GM12873 (cell line): ENCODE measurements around the gene TTC24.

Experiments
- CTCF ChIP-seq: IDR thresholded peaks from 2 replicates; pipeline ENCODE4 v1.5.1; 2012; ENCODE audit warnings: low read depth, mild to moderate bottlenecking, moderate library complexity, low read length, control low read depth; ENCODE audit not compliant: insufficient read depth; ENCODE audit errors: missing control alignments

Gene TTC24

DNA sequence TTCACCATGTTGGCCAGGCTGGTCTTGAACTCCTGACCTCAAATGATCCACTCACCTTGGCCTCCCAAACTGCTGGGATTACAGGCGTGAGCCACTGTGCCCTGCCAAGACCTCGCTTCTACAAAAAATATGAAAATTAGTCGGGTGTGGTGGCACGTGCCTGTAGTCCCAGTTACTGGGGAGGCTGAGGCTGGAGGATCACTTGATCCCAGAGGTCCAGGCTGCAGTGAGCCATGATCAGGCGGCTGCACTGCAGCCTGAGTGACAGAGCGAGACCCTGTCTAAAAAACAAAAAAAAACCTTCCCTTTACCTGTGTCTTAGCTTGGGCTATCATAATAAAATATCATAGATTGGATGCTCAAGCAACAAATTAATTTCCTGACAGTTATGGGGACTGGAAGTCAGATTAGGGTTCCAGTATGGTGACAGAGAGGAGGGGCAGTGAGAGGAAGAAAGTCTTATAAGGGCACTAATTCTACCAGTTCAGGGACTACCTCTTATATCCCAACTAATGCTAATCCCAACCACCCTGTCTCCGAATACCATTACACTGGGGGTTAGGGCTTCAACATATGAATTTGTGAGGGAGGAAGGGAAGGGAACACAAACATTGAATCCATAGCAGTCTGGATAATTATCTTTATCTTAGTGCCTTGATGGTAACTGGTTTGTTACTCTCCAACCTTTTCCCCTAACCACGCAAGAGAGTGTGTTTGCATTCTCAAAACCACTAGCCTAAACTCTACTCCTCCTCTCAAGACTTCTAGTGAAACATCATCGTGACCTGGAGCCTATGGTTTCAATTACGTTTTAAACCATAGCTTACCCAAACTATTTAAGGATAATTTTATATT lies 11.0 kb downstream of the TTC24 start:
- no peak for TF ChIP-seq CTCF

GRCh38 chr1:156591181-156591431 lies 11.6 kb downstream of the TTC24 start:
- no peak for TF ChIP-seq CTCF

DNA sequence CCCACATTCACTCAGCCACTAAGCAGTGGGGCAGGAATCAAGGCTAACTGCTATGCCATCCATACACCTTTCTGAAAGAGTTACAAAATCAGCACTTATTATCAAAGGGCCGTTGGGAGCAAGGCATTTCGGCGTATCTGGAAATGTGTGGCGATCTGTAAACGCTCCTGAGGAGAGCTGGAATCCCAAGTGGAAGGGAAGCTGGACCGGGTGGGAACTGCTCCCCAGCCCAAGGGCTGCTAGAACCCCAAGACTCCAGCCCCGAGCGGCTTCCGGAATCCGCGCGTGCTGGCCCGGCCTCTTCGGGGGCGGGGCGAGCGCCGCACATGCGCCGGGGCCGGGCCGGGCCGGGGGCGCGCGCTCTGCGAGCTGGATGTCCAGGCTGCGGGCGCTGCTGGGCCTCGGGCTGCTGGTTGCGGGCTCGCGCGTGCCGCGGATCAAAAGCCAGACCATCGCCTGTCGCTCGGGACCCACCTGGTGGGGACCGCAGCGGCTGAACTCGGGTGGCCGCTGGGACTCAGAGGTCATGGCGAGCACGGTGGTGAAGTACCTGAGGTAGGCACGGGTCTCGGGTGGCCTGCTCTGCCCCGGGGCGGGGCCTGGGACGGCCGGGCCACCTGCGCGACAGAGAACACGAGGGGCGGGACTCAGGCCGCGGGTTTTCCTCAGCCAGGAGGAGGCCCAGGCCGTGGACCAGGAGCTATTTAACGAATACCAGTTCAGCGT lies 12.1 kb downstream of the TTC24 start, which contains the start of gene NAXE:
Gene NAXE (plus strand): TSS at position 345 of the 726 bp plus-strand sequence. CDS start 29 bp downstream, at position 374.
- no peak for TF ChIP-seq CTCF

DNA sequence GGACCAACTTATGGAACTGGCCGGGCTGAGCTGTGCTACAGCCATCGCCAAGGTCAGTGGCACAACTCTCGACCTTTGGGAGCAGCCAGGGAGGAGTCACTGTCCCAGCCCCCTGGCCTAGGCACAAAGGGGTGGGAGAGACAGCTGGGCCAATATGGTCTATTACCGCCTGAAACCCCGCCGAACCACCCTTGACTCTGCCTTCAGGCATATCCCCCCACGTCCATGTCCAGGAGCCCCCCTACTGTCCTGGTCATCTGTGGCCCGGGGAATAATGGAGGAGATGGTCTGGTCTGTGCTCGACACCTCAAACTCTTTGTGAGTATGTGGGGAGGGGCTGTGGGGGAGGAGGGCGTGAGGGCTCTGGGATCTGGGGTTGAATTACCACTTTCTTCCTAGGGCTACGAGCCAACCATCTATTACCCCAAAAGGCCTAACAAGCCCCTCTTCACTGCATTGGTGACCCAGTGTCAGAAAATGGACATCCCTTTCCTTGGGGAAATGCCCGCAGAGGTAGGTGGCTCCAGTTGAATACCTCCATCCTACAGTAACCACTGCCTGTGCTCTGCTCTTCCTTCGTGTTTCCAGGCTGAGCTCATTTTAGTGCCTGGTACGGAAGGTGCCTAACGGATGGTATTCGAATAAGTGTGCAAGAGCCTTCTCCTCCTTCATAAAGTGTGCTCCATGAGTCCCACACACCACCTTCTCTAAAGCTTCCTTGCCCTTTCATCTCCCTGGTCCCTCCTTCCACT lies 12.8 kb downstream of the TTC24 start:
- TF ChIP-seq CTCF: no peak

DNA sequence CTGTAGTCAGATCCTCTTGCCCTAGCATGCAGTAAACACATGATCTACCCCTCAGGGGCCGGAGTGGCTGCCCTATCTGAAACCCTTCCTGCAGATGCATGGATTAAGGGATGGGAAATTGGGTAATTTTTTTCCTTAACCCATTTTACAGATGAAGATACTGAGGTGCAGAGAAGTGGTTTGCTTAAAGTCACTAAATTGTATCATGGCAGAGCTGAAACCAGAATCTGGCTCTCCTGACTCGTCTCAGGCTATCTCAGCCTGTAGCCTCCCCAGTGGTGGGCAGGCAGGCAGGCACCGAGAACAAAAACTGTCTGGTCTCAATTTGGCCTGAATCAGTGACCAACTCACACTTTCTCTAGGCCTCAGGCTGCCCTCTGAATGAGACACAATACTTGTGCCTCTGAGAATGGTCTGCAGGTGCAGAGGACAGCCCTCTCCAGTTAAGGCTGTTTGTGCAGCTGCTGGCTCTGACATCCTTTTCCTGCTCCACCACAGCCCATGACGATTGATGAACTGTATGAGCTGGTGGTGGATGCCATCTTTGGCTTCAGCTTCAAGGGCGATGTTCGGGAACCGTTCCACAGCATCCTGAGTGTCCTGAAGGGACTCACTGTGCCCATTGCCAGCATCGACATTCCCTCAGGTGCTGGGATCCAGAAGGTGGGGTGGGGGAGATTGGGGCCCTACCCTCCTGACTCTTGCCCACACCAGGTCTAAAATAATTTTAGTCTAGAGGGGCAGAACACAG lies 13.6 kb downstream of the TTC24 start:
- TF ChIP-seq CTCF: no peak

GRCh38 chr1:156593661-156593989 lies 14.1 kb downstream of the TTC24 start:
- TF ChIP-seq CTCF: no peak
